HT-29 (cell line): ENCODE data around the gene SHANK3. TPM values are rescaled to one million over a fixed set of nuclear protein-coding genes. Genes with fewer than 3 reads are reported as not detected.
"Not testable (repeated sequence)": the region's sequence is repeated elsewhere in the genome, so short reads cannot be mapped to it uniquely, and the experiment has no call there.

Source experiments
- DNase-seq: peaks from one replicate; pipeline ENCODE4 v3.0.0-alpha.2; 2015; ENCODE audit warnings: low spot score
- total RNA-seq: library from RNA; depleted of rRNA; stranded (reverse); fragments of >200 nt; shearing (Covaris generic); gene quantifications from 2 replicates; pipeline ENCODE4 v1.2.3, GENCODE V29; 2014

The SHANK3 gene
- total RNA-seq, 1 experiment from 2014 or later: not detected

DNA sequence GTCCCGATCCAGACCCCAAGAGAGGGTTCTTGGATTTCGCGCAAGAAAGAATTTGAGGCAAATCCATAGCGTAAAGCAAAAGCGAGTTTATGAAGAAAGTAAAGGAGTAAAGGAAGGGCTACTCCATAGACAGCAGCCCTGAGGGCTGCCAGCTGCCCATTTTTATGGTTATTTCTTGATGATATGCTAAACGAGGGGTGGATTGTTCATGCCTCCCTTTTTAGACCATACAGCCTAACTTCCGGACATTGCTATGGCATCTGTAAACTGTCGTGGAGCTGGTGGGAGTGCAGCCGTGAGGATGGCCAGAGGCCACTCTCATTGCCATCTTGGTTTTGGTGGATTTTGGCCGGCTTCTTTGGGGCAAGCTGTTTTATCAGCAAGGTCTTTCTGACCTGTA is 19.4 kb upstream of the SHANK3 start:
- no peak for DNase-seq

DNA sequence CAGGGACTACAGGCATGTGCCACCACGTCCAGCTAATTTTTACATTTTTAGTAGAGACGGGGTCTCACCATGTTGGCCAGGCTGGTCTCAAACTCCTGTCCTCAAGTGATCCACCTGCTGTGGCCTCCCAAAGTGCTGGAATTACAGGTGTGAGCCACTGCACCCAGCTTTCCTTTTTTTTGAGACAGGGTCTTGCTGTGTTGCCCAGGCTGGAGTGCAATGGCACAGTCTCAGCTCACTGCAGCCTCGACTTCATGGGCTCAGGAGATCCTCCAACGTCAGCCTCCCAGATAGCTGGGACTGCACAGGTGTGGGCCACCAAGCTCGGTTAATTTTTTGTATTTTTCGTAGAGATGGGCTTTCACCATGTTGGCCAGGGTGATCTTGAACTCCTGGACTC is 18.0 kb upstream of the SHANK3 start:
- not testable (repeated sequence) for DNase-seq

DNA sequence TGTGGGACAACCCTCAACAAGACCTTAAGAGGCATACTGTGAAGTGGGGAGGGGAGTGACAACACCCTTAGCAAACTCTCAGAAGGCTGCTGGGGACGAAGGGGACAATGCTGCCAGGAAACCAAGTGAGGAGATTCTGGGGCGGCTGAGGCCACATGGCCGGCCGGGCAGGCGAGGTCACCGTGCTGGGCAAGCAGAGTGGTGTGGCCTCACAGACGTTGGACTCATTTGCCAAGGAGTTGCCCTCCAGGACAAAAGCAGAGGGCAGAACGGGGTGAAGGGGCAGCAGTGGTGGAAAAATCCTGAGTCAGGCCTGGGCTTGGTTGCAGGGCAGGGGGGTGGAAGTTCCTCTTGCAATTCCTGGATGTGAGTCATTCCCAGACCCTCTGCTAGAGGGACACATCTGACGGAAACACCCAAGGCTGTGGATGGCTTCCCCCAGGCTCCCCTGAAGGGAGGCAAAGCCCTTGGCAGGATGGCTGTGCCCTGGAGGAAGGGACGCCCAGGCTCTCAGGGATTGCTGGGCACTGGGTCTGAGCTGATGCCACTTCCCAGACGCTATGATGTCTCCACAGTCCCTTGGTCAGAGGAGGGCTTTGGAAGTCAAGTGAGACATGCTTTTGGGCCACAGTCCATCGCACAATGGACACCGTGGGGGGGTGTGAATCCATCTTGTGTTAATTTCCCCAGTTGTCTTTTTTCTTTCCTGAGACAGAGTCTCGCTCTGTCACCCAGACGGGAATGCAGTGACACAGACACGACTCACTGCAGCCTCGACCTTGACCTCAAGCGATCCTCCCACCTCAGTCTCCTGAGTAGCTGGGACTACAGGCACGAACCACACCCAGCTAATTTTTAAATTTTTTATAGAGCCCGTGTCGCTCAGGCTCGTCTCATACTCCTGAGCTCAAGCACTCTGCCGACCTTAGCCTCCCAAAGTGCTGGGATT is 16.2 kb upstream of the SHANK3 start:
- no peak for DNase-seq

DNA sequence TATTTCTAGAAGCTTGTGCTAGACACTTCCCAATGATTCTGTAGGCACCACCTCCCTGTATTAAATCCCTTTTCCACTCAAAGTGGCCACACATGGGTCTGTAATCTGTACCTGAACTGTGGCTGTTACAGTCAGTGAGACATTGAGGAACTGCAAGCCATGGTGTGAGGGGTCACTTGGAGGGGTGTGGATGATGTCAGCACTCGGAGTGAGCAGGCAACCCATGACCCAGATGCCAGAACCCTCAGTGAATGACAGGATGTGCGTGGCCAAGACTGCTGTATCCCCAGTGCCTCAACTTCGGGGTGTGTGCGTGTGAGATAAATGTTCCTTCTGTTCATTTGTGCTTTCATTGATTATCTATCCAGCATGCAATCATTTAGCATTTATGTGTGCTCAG is 14.7 kb upstream of the SHANK3 start:
- no peak for DNase-seq

DNA sequence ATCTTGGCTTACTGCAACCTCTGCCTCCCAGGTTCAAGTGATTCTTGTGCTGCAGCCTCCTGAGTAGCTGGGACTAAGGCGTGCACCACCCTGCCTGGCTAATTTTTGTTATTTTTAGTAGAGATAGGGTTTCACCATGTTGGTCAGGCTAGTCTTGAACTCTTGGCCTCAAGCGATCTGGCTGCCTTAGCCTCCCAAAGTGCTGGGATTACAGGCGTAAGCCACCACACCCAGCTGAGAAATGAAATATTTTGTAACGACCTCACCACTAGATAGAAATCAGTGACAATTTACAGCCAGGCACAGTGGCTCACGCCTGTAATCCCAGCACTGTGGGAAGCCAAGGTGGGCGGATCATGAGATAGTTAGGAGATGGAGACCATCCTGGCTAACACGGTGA is 12.9 kb upstream of the SHANK3 start:
- not testable (repeated sequence) for DNase-seq

DNA sequence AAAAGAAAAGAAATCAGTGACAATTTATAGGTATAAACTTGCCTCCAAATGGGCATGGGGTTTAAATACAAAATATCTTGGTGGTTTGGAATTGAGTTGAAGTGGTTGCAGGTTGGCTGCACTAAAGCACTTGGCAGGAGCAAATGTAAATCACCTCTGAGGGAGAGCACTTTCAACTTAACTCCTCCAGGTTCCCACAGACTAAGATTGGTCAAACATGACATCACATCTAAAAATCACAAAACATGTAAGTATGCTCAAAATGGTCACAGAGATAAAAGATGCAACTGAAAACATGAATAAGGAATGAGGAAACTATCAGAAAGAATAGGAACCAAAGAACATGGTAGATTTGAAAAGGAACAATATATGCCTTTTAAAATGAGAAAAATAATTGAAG is 12.3 kb upstream of the SHANK3 start:
- DNase-seq: no peak

DNA sequence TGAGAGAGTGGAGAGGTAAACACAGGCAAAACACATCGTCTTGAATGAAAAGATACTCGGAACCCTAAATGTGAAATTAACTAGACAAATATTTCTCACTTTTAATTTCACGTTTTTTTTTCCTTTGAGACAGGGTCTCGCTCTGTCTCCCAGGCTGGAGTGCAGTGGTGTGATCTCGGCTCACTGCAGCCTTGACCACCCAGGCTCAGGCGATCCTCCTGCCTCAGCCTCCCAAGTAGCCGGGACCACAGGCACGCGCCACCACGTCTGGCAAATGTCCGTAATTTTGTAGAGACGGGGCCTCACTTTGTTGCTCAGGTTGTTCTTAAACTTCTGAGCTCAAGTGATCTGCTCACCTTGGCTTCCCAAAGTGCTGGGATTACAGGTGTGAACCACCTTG is 7.4 kb upstream of the SHANK3 start:
- DNase-seq: no peak

DNA sequence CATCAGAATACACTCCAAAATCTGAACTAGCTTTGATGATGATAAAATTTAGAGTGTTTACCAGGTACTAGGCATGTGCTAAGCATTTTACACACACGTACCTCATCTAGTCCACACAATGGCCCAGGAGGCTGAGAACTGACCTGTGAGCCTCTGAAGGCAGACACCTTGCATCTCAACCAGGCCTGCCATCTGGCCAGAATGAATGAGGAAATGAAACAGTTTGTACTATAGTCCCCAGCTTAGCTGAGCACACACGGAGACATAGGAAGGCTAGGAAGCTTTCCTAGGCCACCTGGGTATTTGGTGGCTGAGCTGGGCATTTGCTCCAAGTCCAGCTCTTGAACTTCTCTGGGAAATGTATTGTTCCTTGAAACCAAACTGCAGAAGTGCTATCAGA is 6.9 kb upstream of the SHANK3 start:
- DNase-seq: no peak

DNA sequence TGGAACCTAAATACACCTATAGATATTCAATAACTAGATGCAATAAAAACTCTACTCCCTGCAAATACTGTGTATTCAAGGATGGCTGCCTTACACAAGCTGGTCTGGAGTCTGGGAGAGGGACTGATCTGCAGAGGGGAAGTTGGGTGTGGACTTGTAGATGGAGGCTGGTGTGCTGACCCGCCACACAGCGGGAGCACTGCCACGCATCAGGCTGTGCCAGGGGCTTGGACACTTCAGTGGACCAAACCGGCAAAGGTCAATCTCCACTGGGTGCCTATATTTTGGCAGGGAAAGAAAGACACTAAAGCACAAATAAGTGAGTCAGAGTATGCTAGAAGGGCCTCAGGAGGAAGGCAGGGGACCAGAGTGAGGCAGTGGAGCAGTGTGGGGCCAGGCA is 2.1 kb upstream of the SHANK3 start:
- DNase-seq: no peak

DNA sequence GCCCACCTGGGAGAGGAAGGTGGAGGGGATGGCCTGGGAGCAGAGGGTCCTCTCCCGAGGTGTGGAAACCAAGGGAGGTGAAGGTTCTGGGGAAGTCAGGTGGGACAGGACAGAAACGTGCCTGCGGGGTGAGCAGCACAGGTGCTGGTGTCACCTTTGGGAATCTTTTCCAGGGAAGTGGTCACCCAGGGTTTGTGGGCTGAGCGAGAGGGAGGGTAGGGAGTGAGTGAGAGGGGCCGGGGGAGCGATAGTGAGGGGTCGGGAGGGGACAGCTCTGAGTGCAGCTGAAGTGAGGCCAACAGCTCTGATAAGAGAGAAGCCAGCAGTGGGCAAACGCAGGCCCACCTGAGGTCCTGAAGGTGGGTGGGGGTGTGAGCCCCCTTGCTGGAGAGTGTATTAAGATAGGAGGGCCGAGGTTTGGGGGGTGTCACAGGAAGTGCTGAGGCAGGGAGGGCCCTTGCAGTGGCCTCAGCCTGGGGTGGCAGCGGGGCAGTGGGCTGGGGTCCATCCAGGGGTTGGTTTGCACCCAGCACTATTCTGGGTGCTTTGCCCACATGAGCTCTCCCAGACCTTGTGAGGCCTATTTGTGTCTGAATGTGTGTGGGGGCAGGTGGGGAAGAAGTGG is 1.6 kb upstream of the SHANK3 start:
- no peak for DNase-seq

DNA sequence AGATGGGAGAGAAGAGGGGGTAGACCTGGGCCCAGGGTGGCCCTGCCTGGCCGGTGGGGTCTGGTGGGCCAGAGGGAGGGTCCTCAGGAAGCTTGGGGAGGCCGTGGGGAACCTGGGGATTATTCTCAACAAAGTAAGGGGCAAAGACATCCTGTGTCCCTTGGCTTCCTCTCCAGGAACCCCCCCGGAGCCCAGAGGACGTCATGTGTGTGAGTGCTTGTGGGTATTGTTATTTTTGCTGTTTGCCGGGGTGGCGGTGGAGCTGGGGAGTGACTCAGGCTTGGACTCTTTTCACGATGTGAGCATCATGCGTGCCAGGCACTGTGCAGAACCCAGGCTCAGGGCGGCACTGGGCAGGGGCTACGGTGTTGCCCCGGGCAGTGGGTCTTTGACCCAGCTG is 982 bp upstream of the SHANK3 start:
- no peak for DNase-seq

DNA sequence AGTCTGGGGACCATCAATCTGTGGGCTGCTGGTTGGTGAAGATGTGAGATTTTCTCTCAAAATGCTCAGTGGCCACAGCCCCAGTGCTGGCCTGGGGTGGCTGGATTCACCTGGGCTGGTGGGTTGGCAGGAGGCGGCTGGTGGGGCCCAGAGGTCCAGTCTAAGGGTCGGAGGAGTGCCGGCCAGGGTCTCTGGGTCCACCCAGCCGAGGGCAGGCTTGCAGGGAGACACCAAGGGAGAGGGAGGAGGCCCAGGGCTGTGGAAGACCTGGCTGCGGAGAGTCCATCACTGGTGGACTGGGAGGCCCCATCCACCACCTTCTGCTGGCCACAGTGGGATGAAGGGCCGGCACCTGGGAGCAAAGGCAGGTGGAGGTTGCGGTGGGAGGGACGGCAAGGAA is 582 bp upstream of the SHANK3 start:
- DNase-seq: no peak

DNA sequence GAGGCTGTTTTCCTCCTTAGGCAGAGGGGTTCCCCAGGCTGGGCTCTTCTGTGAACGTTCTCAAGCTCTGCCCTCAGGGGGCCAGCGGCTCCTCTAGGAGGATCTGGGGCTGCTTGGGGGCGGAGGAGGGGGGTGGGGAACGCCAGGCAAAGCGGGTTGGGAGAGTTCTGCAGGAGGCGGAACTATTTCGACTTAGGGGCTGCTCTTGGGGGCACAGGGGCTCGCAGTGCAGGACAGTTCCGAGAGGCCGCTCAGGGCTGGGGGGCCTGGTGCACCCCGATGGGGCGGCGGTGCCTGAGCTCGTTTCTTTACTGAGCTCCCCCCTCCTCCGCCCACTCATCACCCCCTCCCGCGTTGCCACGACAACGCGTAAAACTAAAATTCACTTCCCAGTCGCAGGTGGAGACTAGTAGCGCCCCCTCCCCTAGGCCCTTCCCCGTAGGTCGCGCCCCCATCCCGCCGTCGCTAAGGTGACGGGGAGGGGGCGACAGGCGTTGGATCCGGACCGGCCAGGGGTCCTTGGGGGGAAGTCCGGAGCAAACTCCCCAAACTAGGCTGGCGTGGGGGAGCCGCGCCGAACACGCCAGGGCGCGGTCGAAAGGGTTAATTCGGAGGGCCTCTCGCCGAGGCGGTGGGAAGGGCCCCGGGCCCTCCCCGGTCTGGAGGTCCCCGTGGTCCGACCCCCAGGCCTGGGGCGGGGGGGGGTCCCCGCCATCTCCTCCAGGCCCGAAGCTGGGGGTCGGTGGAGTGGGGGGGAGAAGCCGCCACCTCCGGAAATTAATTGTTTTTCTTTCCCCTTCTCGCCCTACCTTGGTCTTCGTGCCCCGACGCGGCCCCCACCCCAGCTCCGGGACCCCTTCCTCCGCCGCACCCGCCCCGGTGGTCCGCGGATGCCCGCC is 857 bp downstream of the SHANK3 start:
- no peak for DNase-seq

DNA sequence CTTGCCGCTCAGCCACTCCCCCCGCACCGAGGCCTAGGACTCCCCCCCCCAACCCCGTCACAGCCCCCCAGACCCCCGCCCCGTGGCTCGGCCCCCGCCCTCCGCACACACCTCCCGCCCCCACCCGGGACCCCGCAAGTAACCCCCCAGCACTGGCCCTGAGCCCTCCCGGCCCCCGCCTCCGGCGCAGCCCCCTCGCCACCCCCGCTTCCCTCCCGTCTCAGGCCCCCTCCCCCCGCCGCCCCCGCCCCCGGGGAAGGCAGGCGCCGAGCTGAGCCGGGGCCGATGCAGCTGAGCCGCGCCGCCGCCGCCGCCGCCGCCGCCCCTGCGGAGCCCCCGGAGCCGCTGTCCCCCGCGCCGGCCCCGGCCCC is 1.5 kb downstream of the SHANK3 start:
- DNase-seq: no peak

DNA sequence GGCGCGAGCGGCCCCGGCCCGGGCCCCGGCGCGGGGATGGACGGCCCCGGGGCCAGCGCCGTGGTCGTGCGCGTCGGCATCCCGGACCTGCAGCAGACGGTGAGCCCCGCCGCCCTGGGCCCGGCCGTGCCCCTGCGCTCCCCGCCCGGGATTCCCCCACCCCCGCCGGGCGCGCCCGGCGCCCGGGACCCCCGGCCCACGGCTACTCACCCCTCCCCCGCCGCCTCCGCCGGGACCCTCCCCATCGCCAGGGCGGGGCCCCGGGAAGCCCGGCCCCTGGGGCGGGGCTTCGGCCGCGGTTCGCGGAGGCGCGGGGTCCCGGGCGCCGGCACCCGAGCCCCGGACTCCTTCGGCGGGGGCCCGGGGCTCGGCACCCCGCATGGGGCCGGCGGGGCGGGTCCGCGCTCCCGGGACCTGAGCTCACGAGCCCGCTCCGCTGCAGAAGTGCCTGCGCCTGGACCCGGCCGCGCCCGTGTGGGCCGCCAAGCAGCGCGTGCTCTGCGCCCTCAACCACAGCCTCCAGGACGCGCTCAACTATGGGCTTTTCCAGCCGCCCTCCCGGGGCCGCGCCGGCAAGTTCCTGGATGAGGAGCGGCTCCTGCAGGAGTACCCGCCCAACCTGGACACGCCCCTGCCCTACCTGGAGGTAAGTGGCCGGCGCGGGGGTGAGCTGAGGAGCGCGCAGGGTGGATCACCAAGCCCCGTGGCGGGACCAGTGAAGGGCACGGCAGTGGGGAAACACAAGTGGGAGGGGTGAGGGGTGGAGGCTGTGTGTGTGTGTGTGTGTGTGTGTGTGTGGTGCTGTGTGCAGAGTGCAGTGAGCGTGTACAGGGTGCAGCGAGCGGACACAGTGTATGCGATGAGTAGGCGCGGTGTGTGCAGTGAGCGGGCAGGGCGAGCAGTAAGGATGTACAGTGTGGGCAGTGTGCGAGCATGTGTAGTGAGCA is 2.3 kb downstream of the SHANK3 start:
- peak; percentile 20 for DNase-seq

DNA sequence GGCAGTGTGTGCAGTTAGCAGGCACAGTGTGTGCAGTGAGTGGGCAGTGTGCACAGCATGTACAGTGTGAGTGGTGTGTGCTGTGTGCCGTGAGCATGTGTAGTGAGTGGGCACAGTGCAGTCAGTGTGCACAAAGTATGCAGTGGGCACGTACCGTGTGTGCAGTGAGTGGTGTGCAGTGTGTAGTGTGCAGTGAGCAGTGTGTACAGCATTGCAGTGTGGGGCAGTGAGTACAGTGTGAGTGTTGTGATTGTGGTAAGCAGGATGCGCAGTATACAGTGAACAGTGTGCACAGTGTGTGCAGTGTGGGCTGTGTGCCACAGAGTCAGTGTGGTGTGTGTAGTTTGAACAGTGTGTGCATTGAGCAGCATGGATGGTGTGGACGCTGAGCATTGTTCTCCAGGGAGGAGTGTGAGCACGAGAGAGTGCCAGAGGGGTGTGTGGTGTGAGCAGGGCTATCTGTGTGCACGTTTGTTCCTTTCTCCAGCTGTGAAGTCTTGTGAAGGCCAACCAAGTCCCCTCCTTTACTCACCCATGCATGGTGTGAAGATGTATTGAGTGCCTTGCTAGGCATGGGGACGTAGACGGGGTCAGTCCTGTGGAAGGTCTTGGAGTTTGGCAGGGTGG is 3.0 kb downstream of the SHANK3 start:
- no peak for DNase-seq

DNA sequence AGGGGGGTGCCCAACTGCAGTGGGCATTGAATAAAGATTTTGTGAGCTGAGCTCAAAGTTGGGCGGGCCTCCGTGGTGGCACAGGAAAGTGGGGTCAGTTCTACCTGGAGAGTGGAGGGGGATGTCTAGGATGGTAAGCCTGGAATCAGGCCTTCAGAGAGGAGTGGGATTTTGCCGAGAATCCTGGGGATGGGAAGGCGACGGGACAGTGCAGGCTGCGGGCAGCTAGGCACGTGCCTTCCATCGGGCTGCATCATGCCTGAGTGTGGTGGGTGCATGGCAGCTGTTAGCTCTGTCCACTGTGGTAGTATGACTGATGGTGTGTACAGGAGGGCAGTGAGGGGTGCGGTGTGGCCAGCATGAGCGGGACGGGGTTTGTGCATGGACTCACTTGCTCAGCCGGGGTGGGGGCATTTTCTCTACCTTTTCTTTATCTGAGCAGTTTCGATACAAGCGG is 3.6 kb downstream of the SHANK3 start:
- no peak for DNase-seq

DNA sequence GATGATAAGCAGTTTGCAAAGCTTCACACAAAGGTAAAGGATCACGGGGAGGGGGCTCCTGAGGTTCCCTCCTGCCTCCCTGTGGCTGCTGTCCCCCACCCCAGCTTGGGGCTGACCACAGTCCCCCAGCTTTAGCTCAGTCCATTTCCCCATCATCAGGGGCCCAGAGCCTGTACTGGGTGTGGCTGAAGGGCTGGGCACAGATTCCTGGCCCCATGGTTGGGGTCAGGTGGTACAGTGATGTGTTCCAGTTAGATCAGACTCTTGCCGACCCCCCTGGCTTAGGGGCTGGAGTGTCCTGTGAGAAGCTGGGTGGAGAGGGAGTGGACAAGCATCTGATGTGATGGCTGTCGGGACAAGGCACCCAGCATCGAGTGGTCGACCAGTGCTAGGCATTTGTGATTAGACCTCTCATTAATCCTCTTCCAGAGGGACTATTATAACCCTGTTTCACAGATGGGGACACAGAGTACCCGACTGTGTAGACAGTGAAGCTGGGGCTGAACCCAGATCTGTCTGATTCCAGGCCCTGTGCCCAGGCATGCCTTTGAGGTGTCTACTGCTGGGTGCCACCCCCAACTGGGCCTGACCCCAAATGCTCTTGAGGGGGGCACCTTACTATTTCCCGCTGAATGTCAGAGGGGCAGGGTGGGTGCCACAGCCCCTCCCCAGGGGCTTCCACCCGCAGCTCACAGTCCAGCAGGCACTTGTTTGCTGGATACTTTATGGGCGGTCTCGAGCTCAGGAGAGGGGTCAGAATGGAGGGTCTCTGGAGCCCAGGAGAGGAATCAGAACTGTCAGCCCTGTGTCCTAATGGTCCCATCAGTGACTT is 4.3 kb downstream of the SHANK3 start:
- DNase-seq: no peak

DNA sequence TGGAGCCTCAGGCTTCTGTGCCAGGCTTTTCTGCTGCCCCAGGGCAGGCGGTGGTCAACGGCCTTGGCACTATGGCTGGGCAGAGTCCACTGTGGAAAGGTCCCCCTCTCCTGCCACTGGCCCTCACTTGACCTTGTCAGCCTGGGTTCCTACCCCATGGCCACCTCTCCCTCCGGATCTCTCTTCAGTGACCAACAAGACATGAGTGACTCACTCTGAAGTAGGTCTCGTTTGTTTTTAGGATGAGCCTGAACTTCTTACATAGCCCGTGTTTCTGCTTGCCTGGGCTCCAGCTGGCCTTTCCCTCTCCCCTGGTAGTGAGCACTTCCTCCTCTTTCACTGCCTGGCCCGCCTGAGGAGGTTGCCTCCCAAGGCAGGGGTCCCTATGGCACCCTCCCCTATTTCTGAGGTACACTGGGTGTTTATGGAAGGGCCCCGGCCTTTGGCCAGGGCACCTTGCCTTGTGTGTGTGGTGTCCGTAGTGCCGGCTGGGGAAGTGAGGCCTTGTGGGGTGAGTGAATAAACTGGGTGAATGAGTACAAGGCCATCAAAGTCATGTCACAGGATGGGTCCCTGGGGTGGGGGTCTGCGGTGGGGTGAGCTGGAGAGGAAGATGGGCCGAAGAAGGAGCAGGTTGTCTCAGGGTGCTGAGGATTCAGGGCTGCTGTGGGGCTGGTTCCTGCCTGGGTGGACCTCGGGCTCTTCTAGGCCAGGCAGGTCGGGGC is 5.0 kb downstream of the SHANK3 start:
- no peak for DNase-seq
